HepG2 (cell line): ENCODE measurements around the gene XRCC1. TPM values are rescaled to one million over a fixed set of nuclear protein-coding genes. Genes with fewer than 3 reads are reported as not detected.
A peak's percentile ranks its signal among the peaks of the same experiment; 100 is the strongest.

Experiments
- ASH2L ChIP-seq: fragments of 300-600, 200-600 bp; sonication (generic); IDR thresholded peaks from 2 replicates; pipeline ENCODE4 v1.7.0; 2017; ENCODE audit warnings: low read depth, mild to moderate bottlenecking, moderate library complexity, mixed read lengths, low read length; ENCODE audit not compliant: insufficient read length
- CBFB ChIP-seq: sonication (generic); formaldehyde crosslinking; IDR thresholded peaks from 2 replicates; pipeline ENCODE4 v1.4.0; 2020; ENCODE audit warnings: missing genetic modification reagents
- MED13 ChIP-seq: sonication (generic); formaldehyde crosslinking; IDR thresholded peaks from 2 replicates; pipeline ENCODE4 v1.5.0; 2020; ENCODE audit warnings: missing genetic modification reagents
- NAIF1 ChIP-seq: sonication (generic); formaldehyde crosslinking; IDR thresholded peaks from 2 replicates; pipeline ENCODE4 v1.5.0; 2020; ENCODE audit warnings: mild to moderate bottlenecking, missing genetic modification reagents, borderline replicate concordance
- NCOA5 ChIP-seq: sonication (generic); formaldehyde crosslinking; IDR thresholded peaks from 2 replicates; pipeline ENCODE4 v1.4.0; 2020; ENCODE audit warnings: missing genetic modification reagents
- NPAS2 ChIP-seq: sonication (generic); formaldehyde crosslinking; IDR thresholded peaks from 2 replicates; pipeline ENCODE4 v1.8.0; 2022; ENCODE audit warnings: mild to moderate bottlenecking, missing genetic modification reagents, borderline replicate concordance
- PHF5A ChIP-seq: IDR thresholded peaks from one replicate; pipeline ENCODE4 v1.6.1; 2018; ENCODE audit warnings: low read depth, missing genetic modification reagents; ENCODE audit not compliant: unreplicated experiment
- RAD51 ChIP-seq: fragments of 450-650 bp; IDR thresholded peaks from 2 replicates; pipeline ENCODE4 v1.6.1; 2016; ENCODE audit warnings: borderline replicate concordance
- SOX6 ChIP-seq, 2 experiments: fragments of 450-650 bp in 1 of 2; sonication (generic) in 1 of 2; formaldehyde crosslinking in 1 of 2; IDR thresholded peaks; 2 replicates each; pipeline versions ENCODE4 v1.4.0 to v1.6.1; 2017 to 2020; ENCODE audit warnings: antibody characterized with exemption in 1 of 2, mild to moderate bottlenecking in 1 of 2, missing genetic modification reagents in 1 of 2
- TOE1 ChIP-seq: sonication (generic); formaldehyde crosslinking; IDR thresholded peaks from 2 replicates; pipeline ENCODE4 v1.4.0; 2020; ENCODE audit warnings: mild to moderate bottlenecking, missing genetic modification reagents
- TSC22D2 ChIP-seq: sonication (generic); formaldehyde crosslinking; IDR thresholded peaks from 2 replicates; pipeline ENCODE4 v1.5.1; 2020; ENCODE audit warnings: missing genetic modification reagents, mild to moderate bottlenecking, borderline replicate concordance
- XBP1 ChIP-seq: sonication (generic); formaldehyde crosslinking; IDR thresholded peaks from 2 replicates; pipeline ENCODE4 v1.5.0; 2020; ENCODE audit warnings: missing genetic modification reagents
- ZNF180 ChIP-seq: sonication (generic); formaldehyde crosslinking; IDR thresholded peaks from 2 replicates; pipeline ENCODE4 v1.4.0; 2020; ENCODE audit warnings: low read depth, missing genetic modification reagents, borderline replicate concordance
- ZNF232 ChIP-seq: sonication (generic); formaldehyde crosslinking; IDR thresholded peaks from 2 replicates; pipeline ENCODE4 v1.4.0; 2020; ENCODE audit warnings: missing genetic modification reagents, borderline replicate concordance
- ZNF564 ChIP-seq: sonication (generic); formaldehyde crosslinking; IDR thresholded peaks from 2 replicates; pipeline ENCODE4 v1.8.1; 2023; ENCODE audit warnings: mild to moderate bottlenecking, missing genetic modification reagents
- polyA plus RNA-seq, 8 experiments: library from polyadenylated mRNA; depleted of rRNA in 3 of 8; stranded (reverse) in 7 of 8; unstranded in 1 of 8; fragments of >200 nt; fragmentation: Illumina TruSeq in 4 of 8; extraction: Trizol in 4 of 8; gene quantifications; 2 replicates each; pipeline versions ENCODE4 v1.2.1 to v1.2.3, GENCODE V29; 2011 to 2016; ENCODE audit warnings: low read depth in 4 of 8, missing spikeins in 1 of 8, mixed read lengths in 1 of 8; ENCODE audit not compliant: insufficient read depth in 1 of 8
- total RNA-seq, 5 experiments: library from RNA; depleted of rRNA; stranded (reverse); fragments of >200 nt; fragmentation: Illumina TruSeq; extraction: Trizol; gene quantifications; 2 replicates each; pipeline ENCODE4 v1.2.3, GENCODE V29; 2016; ENCODE audit warnings: low read depth in 1 of 5
- TF ChIP-seq, protein P1 (sequence below): sonication (generic); formaldehyde crosslinking; IDR thresholded peaks from 2 replicates; pipeline ENCODE4 v1.5.1; 2020; ENCODE audit warnings: missing genetic modification reagents, mild to moderate bottlenecking, borderline replicate concordance
- TF ChIP-seq, protein P2 (sequence below): sonication (generic); formaldehyde crosslinking; conservative IDR thresholded peaks from 2 replicates; pipeline ENCODE4 v1.5.0; 2020; ENCODE audit warnings: missing genetic modification reagents
- TF ChIP-seq, protein P3 (sequence below): sonication (generic); formaldehyde crosslinking; IDR thresholded peaks from 2 replicates; pipeline ENCODE4 v1.8.1; 2023; ENCODE audit warnings: mild to moderate bottlenecking, missing genetic modification reagents
- TF ChIP-seq, protein P4 (sequence below): sonication (generic); formaldehyde crosslinking; IDR thresholded peaks from 2 replicates; pipeline ENCODE4 v1.8.0; 2022; ENCODE audit warnings: missing genetic modification reagents, mild to moderate bottlenecking, moderate library complexity, borderline replicate concordance
- TF ChIP-seq, protein P5 (sequence below): sonication (generic); formaldehyde crosslinking; IDR thresholded peaks from 2 replicates; pipeline ENCODE4 v1.4.0; 2020; ENCODE audit warnings: missing genetic modification reagents
- TF ChIP-seq, protein P6 (sequence below): sonication (generic); formaldehyde crosslinking; IDR thresholded peaks from 2 replicates; pipeline ENCODE4 v1.4.0; 2020; ENCODE audit warnings: mild to moderate bottlenecking, missing genetic modification reagents

Gene XRCC1
- total and polyA plus RNA-seq, 2 of the 13 experiments (the other 11 are each of a cell fraction or from before 2014, with no cell fraction given) = 24.7 to 26.3 TPM

DNA sequence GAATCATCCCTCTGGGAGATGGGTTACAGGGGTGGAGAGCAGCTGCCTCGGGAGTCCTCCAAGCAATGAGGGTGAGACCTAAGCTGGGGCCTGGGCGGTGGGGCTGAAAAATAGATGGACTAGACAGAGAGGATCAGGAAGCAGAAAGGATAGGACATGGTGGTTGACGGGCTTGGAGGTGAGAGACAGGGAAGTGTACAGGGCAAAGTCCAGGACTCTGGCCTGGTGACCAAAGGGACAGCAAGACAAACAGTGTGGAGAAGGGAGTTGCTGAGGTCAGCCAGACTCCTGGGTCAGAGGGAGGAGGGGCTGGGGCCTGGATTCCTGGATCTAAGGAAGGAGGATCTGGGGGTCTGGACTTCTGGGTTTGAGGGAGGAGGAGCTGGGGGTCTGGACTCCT, 76.3 kb downstream of the XRCC1 start (continued):
- no peak for TF ChIP-seq XBP1 (CRISPR knock-in tag)
- no peak for TF ChIP-seq ZNF564 (CRISPR knock-in tag)
- TF ChIP-seq, protein P1, sequence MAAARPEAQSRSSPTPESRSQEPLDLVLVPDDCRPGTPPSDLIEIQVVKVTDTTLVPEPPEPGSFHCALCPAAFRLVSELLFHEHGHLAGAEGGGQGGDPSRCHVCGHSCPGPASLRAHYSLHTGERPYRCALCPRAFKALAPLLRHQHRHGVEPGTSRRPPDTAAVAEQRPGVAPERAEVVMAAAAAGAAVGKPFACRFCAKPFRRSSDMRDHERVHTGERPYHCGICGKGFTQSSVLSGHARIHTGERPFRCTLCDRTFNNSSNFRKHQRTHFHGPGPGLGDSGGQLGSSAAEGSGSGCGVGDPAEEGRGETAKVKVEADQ (CRISPR knock-in tag) = no peak
- no peak for TF ChIP-seq CBFB (CRISPR knock-in tag)
- TF ChIP-seq, protein P2, sequence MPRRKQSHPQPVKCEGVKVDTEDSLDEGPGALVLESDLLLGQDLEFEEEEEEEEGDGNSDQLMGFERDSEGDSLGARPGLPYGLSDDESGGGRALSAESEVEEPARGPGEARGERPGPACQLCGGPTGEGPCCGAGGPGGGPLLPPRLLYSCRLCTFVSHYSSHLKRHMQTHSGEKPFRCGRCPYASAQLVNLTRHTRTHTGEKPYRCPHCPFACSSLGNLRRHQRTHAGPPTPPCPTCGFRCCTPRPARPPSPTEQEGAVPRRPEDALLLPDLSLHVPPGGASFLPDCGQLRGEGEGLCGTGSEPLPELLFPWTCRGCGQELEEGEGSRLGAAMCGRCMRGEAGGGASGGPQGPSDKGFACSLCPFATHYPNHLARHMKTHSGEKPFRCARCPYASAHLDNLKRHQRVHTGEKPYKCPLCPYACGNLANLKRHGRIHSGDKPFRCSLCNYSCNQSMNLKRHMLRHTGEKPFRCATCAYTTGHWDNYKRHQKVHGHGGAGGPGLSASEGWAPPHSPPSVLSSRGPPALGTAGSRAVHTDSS (CRISPR knock-in tag) = no peak
- TF ChIP-seq PHF5A = no peak
- TF ChIP-seq SOX6 (IDR thresholded peaks at IDR 0.05) = no peak
- TF ChIP-seq SOX6 (CRISPR knock-in tag; IDR thresholded peaks at IDR 0.05) = peak; percentile 37; the same call in 1 of the 2 replicates
- peak; percentile 29; the same call in 1 of the 2 replicates for TF ChIP-seq TSC22D2
- no peak for TF ChIP-seq NPAS2
- no peak for TF ChIP-seq NCOA5 (CRISPR knock-in tag)
- TF ChIP-seq ZNF232 = no peak
- TF ChIP-seq RAD51 = no peak
- TF ChIP-seq NAIF1 = no peak
- peak; percentile 82 for TF ChIP-seq ASH2L
- no peak for TF ChIP-seq ZNF180 (CRISPR knock-in tag)
- TF ChIP-seq TOE1 (CRISPR knock-in tag) = no peak
- TF ChIP-seq, protein P3, sequence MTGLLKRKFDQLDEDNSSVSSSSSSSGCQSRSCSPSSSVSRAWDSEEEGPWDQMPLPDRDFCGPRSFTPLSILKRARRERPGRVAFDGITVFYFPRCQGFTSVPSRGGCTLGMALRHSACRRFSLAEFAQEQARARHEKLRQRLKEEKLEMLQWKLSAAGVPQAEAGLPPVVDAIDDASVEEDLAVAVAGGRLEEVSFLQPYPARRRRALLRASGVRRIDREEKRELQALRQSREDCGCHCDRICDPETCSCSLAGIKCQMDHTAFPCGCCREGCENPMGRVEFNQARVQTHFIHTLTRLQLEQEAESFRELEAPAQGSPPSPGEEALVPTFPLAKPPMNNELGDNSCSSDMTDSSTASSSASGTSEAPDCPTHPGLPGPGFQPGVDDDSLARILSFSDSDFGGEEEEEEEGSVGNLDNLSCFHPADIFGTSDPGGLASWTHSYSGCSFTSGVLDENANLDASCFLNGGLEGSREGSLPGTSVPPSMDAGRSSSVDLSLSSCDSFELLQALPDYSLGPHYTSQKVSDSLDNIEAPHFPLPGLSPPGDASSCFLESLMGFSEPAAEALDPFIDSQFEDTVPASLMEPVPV (CRISPR knock-in tag) = no peak
- TF ChIP-seq, protein P4, sequence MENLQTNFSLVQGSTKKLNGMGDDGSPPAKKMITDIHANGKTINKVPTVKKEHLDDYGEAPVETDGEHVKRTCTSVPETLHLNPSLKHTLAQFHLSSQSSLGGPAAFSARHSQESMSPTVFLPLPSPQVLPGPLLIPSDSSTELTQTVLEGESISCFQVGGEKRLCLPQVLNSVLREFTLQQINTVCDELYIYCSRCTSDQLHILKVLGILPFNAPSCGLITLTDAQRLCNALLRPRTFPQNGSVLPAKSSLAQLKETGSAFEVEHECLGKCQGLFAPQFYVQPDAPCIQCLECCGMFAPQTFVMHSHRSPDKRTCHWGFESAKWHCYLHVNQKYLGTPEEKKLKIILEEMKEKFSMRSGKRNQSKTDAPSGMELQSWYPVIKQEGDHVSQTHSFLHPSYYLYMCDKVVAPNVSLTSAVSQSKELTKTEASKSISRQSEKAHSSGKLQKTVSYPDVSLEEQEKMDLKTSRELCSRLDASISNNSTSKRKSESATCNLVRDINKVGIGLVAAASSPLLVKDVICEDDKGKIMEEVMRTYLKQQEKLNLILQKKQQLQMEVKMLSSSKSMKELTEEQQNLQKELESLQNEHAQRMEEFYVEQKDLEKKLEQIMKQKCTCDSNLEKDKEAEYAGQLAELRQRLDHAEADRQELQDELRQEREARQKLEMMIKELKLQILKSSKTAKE = no peak
- TF ChIP-seq MED13 (CRISPR knock-in tag) = no peak
- TF ChIP-seq, protein P5, sequence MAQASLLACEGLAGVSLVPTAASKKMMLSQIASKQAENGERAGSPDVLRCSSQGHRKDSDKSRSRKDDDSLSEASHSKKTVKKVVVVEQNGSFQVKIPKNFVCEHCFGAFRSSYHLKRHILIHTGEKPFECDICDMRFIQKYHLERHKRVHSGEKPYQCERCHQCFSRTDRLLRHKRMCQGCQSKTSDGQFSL (CRISPR knock-in tag) = no peak
- TF ChIP-seq, protein P6, sequence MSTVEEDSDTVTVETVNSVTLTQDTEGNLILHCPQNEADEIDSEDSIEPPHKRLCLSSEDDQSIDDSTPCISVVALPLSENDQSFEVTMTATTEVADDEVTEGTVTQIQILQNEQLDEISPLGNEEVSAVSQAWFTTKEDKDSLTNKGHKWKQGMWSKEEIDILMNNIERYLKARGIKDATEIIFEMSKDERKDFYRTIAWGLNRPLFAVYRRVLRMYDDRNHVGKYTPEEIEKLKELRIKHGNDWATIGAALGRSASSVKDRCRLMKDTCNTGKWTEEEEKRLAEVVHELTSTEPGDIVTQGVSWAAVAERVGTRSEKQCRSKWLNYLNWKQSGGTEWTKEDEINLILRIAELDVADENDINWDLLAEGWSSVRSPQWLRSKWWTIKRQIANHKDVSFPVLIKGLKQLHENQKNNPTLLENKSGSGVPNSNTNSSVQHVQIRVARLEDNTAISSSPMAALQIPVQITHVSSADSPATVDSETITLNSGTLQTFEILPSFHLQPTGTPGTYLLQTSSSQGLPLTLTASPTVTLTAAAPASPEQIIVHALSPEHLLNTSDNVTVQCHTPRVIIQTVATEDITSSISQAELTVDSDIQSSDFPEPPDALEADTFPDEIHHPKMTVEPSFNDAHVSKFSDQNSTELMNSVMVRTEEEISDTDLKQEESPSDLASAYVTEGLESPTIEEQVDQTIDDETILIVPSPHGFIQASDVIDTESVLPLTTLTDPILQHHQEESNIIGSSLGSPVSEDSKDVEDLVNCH (CRISPR knock-in tag) = no peak
